ENCODE data around the gene IFNA1. TPM values are rescaled to one million over a fixed set of nuclear protein-coding genes. Genes with fewer than 3 reads are reported as not detected.
A peak's percentile ranks its signal among the peaks of the same experiment; 100 is the strongest.

Gene IFNA1
- total RNA-seq, 2 experiments from 2014 or later = not detected

- DNase-seq (no peak), ATAC-seq (no peak)
- ChIA-PET POLR2A (interaction anchor here (0.8 kb wide), 1 partner anchor 10 kb away, joined by 3 read pairs; no protein-coding TSS in a partner anchor), CTCF (interaction anchor here (1.6 to 1.7 kb wide), 2 partner anchors 16 to 86 kb away, joined by 5 read pairs; no protein-coding TSS in a partner anchor)
- Mint-ChIP-seq H3K9me3 (no peaks in the 10 kb centered on the region), H3K27ac (no peak overlapping the region), H3K4me1 (ENCODE audit: low read depth) (no peaks in the 10 kb centered on the region), H3K4me3 (no peak overlapping the region), H3K36me3 (ENCODE audit: low read depth) (no peaks in the 10 kb centered on the region), H3K27me3 (peaks cover 3% of the 10 kb centered on the region)
- TF ChIP-seq CTCF (IDR thresholded peaks at IDR 0.05) = no peak
- intact Hi-C loops (cut with micrococcal nuclease) = no loop called here
Observed at GRCh38 chr9:21412107-21412506, 28.1 kb upstream of the IFNA1 start.

GRCh38 chr9:21413151-21413550 lies 27.1 kb upstream of the IFNA1 start:
- no peak for ATAC-seq
- H3K4me3 Mint-ChIP-seq = no peak overlapping the region
- peaks cover 3% of the 10 kb centered on the region for H3K27me3 Mint-ChIP-seq
- ChIA-PET CTCF (interaction anchor here (1.6 to 1.7 kb wide), 4 partner anchors 17 to 87 kb away, joined by 4 to 5 read pairs (median 4); no protein-coding TSS in a partner anchor), POLR2A (no interaction called here)
- TF ChIP-seq CTCF (IDR thresholded peaks at IDR 0.05) = no peak
- intact Hi-C loops (cut with micrococcal nuclease) = no loop called here
- no peaks in the 10 kb centered on the region for H3K4me1 Mint-ChIP-seq (ENCODE audit: low read depth)
- no peaks in the 10 kb centered on the region for H3K36me3 Mint-ChIP-seq (ENCODE audit: low read depth)
- DNase-seq = no peak
- no peak overlapping the region for H3K27ac Mint-ChIP-seq
- H3K9me3 Mint-ChIP-seq = no peaks in the 10 kb centered on the region

GRCh38 chr9:21413624-21414023 lies 26.6 kb upstream of the IFNA1 start:
- ChIA-PET CTCF (interaction anchor here (1.4 to 1.7 kb wide), 6 partner anchors 11 to 87 kb away, joined by 4 to 6 read pairs (median 4); no protein-coding TSS in a partner anchor), POLR2A (no interaction called here)
- Mint-ChIP-seq H3K4me3 (no peak overlapping the region), H3K4me1 (ENCODE audit: low read depth) (no peaks in the 10 kb centered on the region), H3K9me3 (no peaks in the 10 kb centered on the region), H3K27ac (no peak overlapping the region), H3K27me3 (peaks cover 3% of the 10 kb centered on the region), H3K36me3 (ENCODE audit: low read depth) (no peaks in the 10 kb centered on the region)
- ATAC-seq (peak; percentile 62), DNase-seq (peak; percentile 17)
- intact Hi-C loops (cut with micrococcal nuclease) = no loop called here
- peak; percentile 36 for TF ChIP-seq CTCF (IDR thresholded peaks at IDR 0.05)

GRCh38 chr9:21414220-21414940 lies 25.9 kb upstream of the IFNA1 start:
- no peak for ATAC-seq
- intact Hi-C loops (cut with micrococcal nuclease) = no loop called here
- Mint-ChIP-seq H3K27ac (no peak overlapping the region), H3K36me3 (ENCODE audit: low read depth) (no peaks in the 10 kb centered on the region), H3K4me1 (ENCODE audit: low read depth) (no peaks in the 10 kb centered on the region), H3K4me3 (no peak overlapping the region), H3K9me3 (no peaks in the 10 kb centered on the region), H3K27me3 (peaks cover 3% of the 10 kb centered on the region)
- POLR2A ChIA-PET = interaction anchor here (0.6 kb wide), 1 partner anchor 102 kb away, joined by 3 read pairs; no protein-coding TSS in a partner anchor
- TF ChIP-seq CTCF (IDR thresholded peaks at IDR 0.05) = no peak
- CTCF ChIA-PET = interaction anchor here (0.7 to 1.7 kb wide), 6 partner anchors 11 to 88 kb away, joined by 4 to 6 read pairs (median 4); no protein-coding TSS in a partner anchor
- no peak for DNase-seq
